Left lobe of liver (tissue), 2 donors: Measurements from ENCODE around the gene RPL41. TPM values are rescaled to one million over a fixed set of nuclear protein-coding genes. Genes with fewer than 3 reads are reported as not detected.
A peak's percentile ranks its signal among the peaks of the same experiment; 100 is the strongest.
"Not testable (repeated sequence)": the region's sequence is repeated elsewhere in the genome, so short reads cannot be mapped to it uniquely, and the experiment has no call there.

Experiments used
- ATAC-seq: fragments of 200-7000 bp; cut with Tn5 transposase; one replicate; pipeline ENCODE4 v1.9.1; 2020; ENCODE audit warnings: mild to moderate bottlenecking, moderate library complexity
- DNase-seq: peaks from one replicate; pipeline ENCODE4 v3.0.0-alpha.2; 2020; ENCODE audit warnings: low spot score
- total RNA-seq: library from RNA; stranded (reverse); gene quantifications from one replicate; pipeline ENCODE4 v1.2.1, GENCODE V29; 2021
- donor health status: DM: no; HTN: no; CAD: no; lungs with moderate emphysema.
- donor health status: DM: no; HTN: yes; CAD: no.

The RPL41 gene
- total RNA-seq: 1,359 TPM

- ATAC-seq: peak; percentile 58
- DNase-seq: peak; percentile 95
Measured at GRCh38 chr12:56116267-56117081, at the start of gene RPL41. TSS of gene RPL41 (plus strand) at chr12:56116633.

GRCh38 chr12:56071648-56072047, 44.8 kb upstream of the RPL41 start:
- ATAC-seq (no peak), DNase-seq (no peak)

- ATAC-seq (no peak), DNase-seq (no peak)
Measured at GRCh38 chr12:56074396-56074795, 42.0 kb upstream of the RPL41 start.

GRCh38 chr12:56077966-56078365, 38.5 kb upstream of the RPL41 start:
- ATAC-seq, DNase-seq: not testable (repeated sequence)

GRCh38 chr12:56078427-56078826, 38.0 kb upstream of the RPL41 start:
- ATAC-seq (no peak), DNase-seq (no peak)

GRCh38 chr12:56078931-56079722, 37.3 kb upstream of the RPL41 start:
- DNase-seq (peak; percentile 92), ATAC-seq (peak; percentile 64)

- DNase-seq (peak; percentile 88), ATAC-seq (peak; percentile 73)
Measured at GRCh38 chr12:56079723-56080555, 36.5 kb upstream of the RPL41 start, which contains the start of gene ERBB3. TSS of gene ERBB3 (plus strand) at chr12:56080165. CDS start at chr12:56080301, 136 bp downstream.

- ATAC-seq (peak; percentile 64), DNase-seq (peak; percentile 93)
Measured at GRCh38 chr12:56080556-56081138, 35.8 kb upstream of the RPL41 start.

- peak; percentile 95 for DNase-seq
- peak; percentile 51 for ATAC-seq
Measured at GRCh38 chr12:56081393-56082347, 34.8 kb upstream of the RPL41 start.

GRCh38 chr12:56082382-56082781, 34.1 kb upstream of the RPL41 start:
- DNase-seq: no peak
- ATAC-seq: no peak

- DNase-seq: no peak
Measured at GRCh38 chr12:56082967-56083366, 33.5 kb upstream of the RPL41 start.

GRCh38 chr12:56084958-56085543, 31.4 kb upstream of the RPL41 start:
- ATAC-seq (no peak), DNase-seq (peak; percentile 67)

More at GRCh38 chr12:56082967-56083366, 33.5 kb upstream of the RPL41 start:
- no peak for ATAC-seq

GRCh38 chr12:56086096-56086495, 30.3 kb upstream of the RPL41 start:
- no peak for ATAC-seq

GRCh38 chr12:56086608-56087007, 29.8 kb upstream of the RPL41 start:
- DNase-seq (no peak), ATAC-seq (no peak)

More at GRCh38 chr12:56086096-56086495, 30.3 kb upstream of the RPL41 start:
- no peak for DNase-seq

- ATAC-seq: peak; percentile 90
Measured at GRCh38 chr12:56087220-56087619, 29.2 kb upstream of the RPL41 start.

GRCh38 chr12:56097738-56098137, 18.7 kb upstream of the RPL41 start:
- ATAC-seq: no peak

More at GRCh38 chr12:56087220-56087619, 29.2 kb upstream of the RPL41 start:
- peak; percentile 91 for DNase-seq

GRCh38 chr12:56098592-56098991, 17.8 kb upstream of the RPL41 start:
- DNase-seq (no peak), ATAC-seq (peak; percentile 16)

More at GRCh38 chr12:56097738-56098137, 18.7 kb upstream of the RPL41 start:
- no peak for DNase-seq

- ATAC-seq: no peak
Measured at GRCh38 chr12:56099787-56100186, 16.6 kb upstream of the RPL41 start.

GRCh38 chr12:56101045-56101444, 15.4 kb upstream of the RPL41 start:
- DNase-seq (no peak), ATAC-seq (no peak)

More at GRCh38 chr12:56099787-56100186, 16.6 kb upstream of the RPL41 start:
- DNase-seq: no peak
